ENCODE data around the gene RBM18. TPM values are rescaled to one million over a fixed set of nuclear protein-coding genes. Genes with fewer than 3 reads are reported as not detected.
A peak's percentile ranks its signal among the peaks of the same experiment; 100 is the strongest.

RBM18 gene
- total RNA-seq, 2 donors from 2014 or later, result 21.5 TPM

- intact Hi-C loops (cut with DNase I), result no loop called here
- H3K27me3 ChIP-seq, result no peaks in the 10 kb centered on the region
- no peak overlapping the region for H3K27ac ChIP-seq
- no peak for TF ChIP-seq CTCF (IDR thresholded peaks at IDR 0.05)
- H3K4me1 ChIP-seq, result no peaks in the 10 kb centered on the region
- H3K9ac ChIP-seq (ENCODE audit: low read depth in 2 of 2, low read length in 2 of 2), result no peak overlapping the region
- no peak overlapping the region for H3K4me3 ChIP-seq
- no peaks in the 10 kb centered on the region for H3K9me3 ChIP-seq
- H3K36me3 ChIP-seq, result no peaks in the 10 kb centered on the region
- no peak for DNase-seq
These were observed 3.6 kb upstream of the RBM18 start for GRCh38 chr9:122268041-122268814.

- intact Hi-C loops (cut with DNase I), result no loop called here
- Histone ChIP-seq H3K9ac (ENCODE audit: low read depth in 2 of 2, low read length in 2 of 2) (peak overlapping the region; percentile 88 to 96), H3K4me3 (peak overlapping the region; percentile 66), H3K36me3 (peaks cover 6% of the 10 kb centered on the region), H3K27me3 (no peaks in the 10 kb centered on the region), H3K9me3 (no peaks in the 10 kb centered on the region), H3K27ac (peak overlapping the region; percentile 82), H3K4me1 (no peaks in the 10 kb centered on the region)
- DNase-seq, result peak; percentile 36
- TF ChIP-seq CTCF (IDR thresholded peaks at IDR 0.05), result no peak
These were observed 692 bp upstream of the RBM18 start for GRCh38 chr9:122265149-122265915.

- Histone ChIP-seq H3K27ac (peak overlapping the region; percentile 82), H3K27me3 (no peaks in the 10 kb centered on the region), H3K4me3 (peak overlapping the region; percentile 66), H3K9me3 (no peaks in the 10 kb centered on the region), H3K36me3 (peaks cover 6% of the 10 kb centered on the region), H3K9ac (ENCODE audit: low read depth in 2 of 2, low read length in 2 of 2) (peak overlapping the region; percentile 69 to 96), H3K4me1 (no peaks in the 10 kb centered on the region)
- DNase-seq, result no peak
- intact Hi-C loops (cut with DNase I), result no loop called here
- TF ChIP-seq CTCF (IDR thresholded peaks at IDR 0.05), result no peak
These were observed 816 bp downstream of the RBM18 start for GRCh38 chr9:122263699-122264349.

- Histone ChIP-seq H3K27ac (no peak overlapping the region), H3K27me3 (no peaks in the 10 kb centered on the region), H3K36me3 (peaks cover 12% of the 10 kb centered on the region), H3K4me3 (no peak overlapping the region), H3K9me3 (no peaks in the 10 kb centered on the region), H3K9ac (ENCODE audit: low read depth in 2 of 2, low read length in 2 of 2) (no peak overlapping the region), H3K4me1 (no peaks in the 10 kb centered on the region)
- TF ChIP-seq CTCF (IDR thresholded peaks at IDR 0.05), result no peak
- intact Hi-C loops (cut with DNase I), result no loop called here
- no peak for DNase-seq
These were observed 2.6 kb downstream of the RBM18 start for GRCh38 chr9:122262073-122262472.

GRCh38 chr9:122261469-122261881 is 3.2 kb downstream of the RBM18 start:
- H3K27me3 ChIP-seq, result no peaks in the 10 kb centered on the region
- H3K9ac ChIP-seq (ENCODE audit: low read depth in 2 of 2, low read length in 2 of 2), result no peak overlapping the region
- H3K4me1 ChIP-seq, result no peaks in the 10 kb centered on the region
- no peaks in the 10 kb centered on the region for H3K9me3 ChIP-seq
- no peak for TF ChIP-seq CTCF (IDR thresholded peaks at IDR 0.05)
- H3K27ac ChIP-seq, result no peak overlapping the region
- peaks cover 12% of the 10 kb centered on the region for H3K36me3 ChIP-seq
- H3K4me3 ChIP-seq, result no peak overlapping the region
- DNase-seq, result peak; percentile 87
- intact Hi-C loops (cut with DNase I), result no loop called here

Measured in colonic mucosa (tissue), 4 donors.